ENCODE results near the gene RRP8. TPM values are rescaled to one million over a fixed set of nuclear protein-coding genes. Genes with fewer than 3 reads are reported as not detected.
A peak's percentile ranks its signal among the peaks of the same experiment; 100 is the strongest.

The RRP8 gene
- total and polyA plus RNA-seq, 8 donors, result 1.8 to 23.1 (median 14.8) TPM

- H3K27me3 ChIP-seq, result no peaks in the 10 kb centered on the region
- peaks cover 4 to 48% (median 10%) of the 10 kb centered on the region in 4 donors for H3K4me1 ChIP-seq
- H3K9me3 ChIP-seq, result no peaks in the 10 kb centered on the region
- peak overlapping the region in 1 of 4 donors; percentile 20 for H3K4me3 ChIP-seq
- 61 to 81% (median 73%) methylated on average over 22 of the region's 22 CpGs for WGBS, 5 donors
- intact Hi-C loops (cut with DNase I; ENCODE audit: low total_unique reads), result no loop called here
- peak overlapping the region in 1 of 5 donors; percentile 35 for H3K27ac ChIP-seq
- DNase-seq, result no peak
- H3K36me3 ChIP-seq, result peaks cover 0 to 19% (median 0%) of the 10 kb centered on the region in 4 donors
- TF ChIP-seq CTCF (IDR thresholded peaks at IDR 0.05) (no peak), POLR2A (IDR thresholded peaks at IDR 0.05) (no peak), POLR2AphosphoS5 (IDR thresholded peaks at IDR 0.05) (no peak), EP300 (IDR thresholded peaks at IDR 0.05) (no peak)
Measured at GRCh38 chr11:6571434-6572008, 31.9 kb downstream of the RRP8 start.

GRCh38 chr11:6570691-6571427 lies 32.6 kb downstream of the RRP8 start:
- TF ChIP-seq EP300 (IDR thresholded peaks at IDR 0.05), result no peak
- TF ChIP-seq CTCF (IDR thresholded peaks at IDR 0.05), result no peak
- TF ChIP-seq POLR2A (IDR thresholded peaks at IDR 0.05), result no peak
- no peak for TF ChIP-seq POLR2AphosphoS5 (IDR thresholded peaks at IDR 0.05)
- peaks cover 0 to 19% (median 0%) of the 10 kb centered on the region in 4 donors for H3K36me3 ChIP-seq
- H3K9me3 ChIP-seq, result no peaks in the 10 kb centered on the region
- no peak for DNase-seq
- H3K27ac ChIP-seq, result peak overlapping the region in 1 of 5 donors; percentile 35
- intact Hi-C loops (cut with DNase I; ENCODE audit: low total_unique reads), result no loop called here
- whole genome bisulfite sequencing, 5 donors, result 44 to 80% (median 71%) methylated on average over 40 to 62 of the region's 62 CpGs
- no peaks in the 10 kb centered on the region for H3K27me3 ChIP-seq
- peak overlapping the region in 2 of 4 donors; percentile 20 for H3K4me3 ChIP-seq
- peaks cover 0 to 41% (median 6%) of the 10 kb centered on the region in 4 donors for H3K4me1 ChIP-seq

- peaks cover 0 to 19% (median 0%) of the 10 kb centered on the region in 4 donors for H3K36me3 ChIP-seq
- 88 to 94% (median 91%) methylated on average over 5 of the region's 5 CpGs for WGBS, 5 donors
- H3K4me3 ChIP-seq, result no peak overlapping the region
- no peak overlapping the region for H3K27ac ChIP-seq
- H3K9me3 ChIP-seq, result no peaks in the 10 kb centered on the region
- DNase-seq, result no peak
- intact Hi-C loops (cut with DNase I; ENCODE audit: low total_unique reads), result no loop called here
- H3K4me1 ChIP-seq, result peaks cover 0 to 33% (median 6%) of the 10 kb centered on the region in 4 donors
- TF ChIP-seq POLR2A (IDR thresholded peaks at IDR 0.05) (no peak), EP300 (IDR thresholded peaks at IDR 0.05) (no peak), CTCF (IDR thresholded peaks at IDR 0.05) (no peak), POLR2AphosphoS5 (IDR thresholded peaks at IDR 0.05) (no peak)
- no peaks in the 10 kb centered on the region for H3K27me3 ChIP-seq
Measured at GRCh38 chr11:6569706-6570105, 33.7 kb downstream of the RRP8 start.

GRCh38 chr11:6568191-6568918 lies 35.1 kb downstream of the RRP8 start:
- no peaks in the 10 kb centered on the region for H3K27me3 ChIP-seq
- intact Hi-C loops (cut with DNase I; ENCODE audit: low total_unique reads), result no loop called here
- no peaks in the 10 kb centered on the region for H3K9me3 ChIP-seq
- WGBS, 5 donors, result 37 to 70% (median 65%) methylated on average over 3 to 4 of the region's 4 CpGs
- DNase-seq, result peak; percentile 66 to 82
- peaks cover 0 to 19% (median 4%) of the 10 kb centered on the region in 4 donors for H3K36me3 ChIP-seq
- no peak overlapping the region for H3K27ac ChIP-seq
- H3K4me1 ChIP-seq, result peaks cover 0 to 33% (median 6%) of the 10 kb centered on the region in 4 donors
- TF ChIP-seq EP300 (IDR thresholded peaks at IDR 0.05) (no peak), POLR2AphosphoS5 (IDR thresholded peaks at IDR 0.05) (no peak), POLR2A (IDR thresholded peaks at IDR 0.05) (no peak), CTCF (IDR thresholded peaks at IDR 0.05) (no peak)
- no peak overlapping the region for H3K4me3 ChIP-seq
